Measurements from ENCODE around the gene PHETA2.

DNA sequence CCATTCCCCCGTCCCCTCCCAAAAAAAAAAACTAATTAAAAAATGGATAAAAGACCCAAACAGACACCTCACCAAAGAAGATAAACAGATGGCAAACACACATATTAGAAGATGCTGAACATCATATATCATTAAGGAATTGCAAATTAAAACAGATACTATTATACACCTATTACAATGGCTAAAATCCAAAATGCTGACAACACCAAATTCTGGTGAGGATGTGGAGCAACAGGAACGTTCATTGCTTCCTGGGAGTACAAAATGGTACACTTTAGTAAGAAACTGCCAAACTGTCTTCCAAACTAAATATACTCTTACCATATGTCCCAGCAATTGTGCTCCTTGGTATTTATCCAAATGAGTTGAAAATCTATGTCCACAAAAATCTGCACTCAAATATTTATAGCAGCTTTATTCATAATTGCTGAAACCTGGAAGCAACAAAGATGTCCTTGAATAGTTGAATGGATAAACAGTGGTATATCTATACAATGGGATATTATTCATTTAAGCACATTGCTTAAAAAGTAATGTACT is 23.3 kb upstream of the PHETA2 start:
- TF ChIP-seq CTCF (IDR thresholded peaks at IDR 0.05) (no peak), POLR2A (IDR thresholded peaks at IDR 0.05) (no peak)
